HG02642 (cell line): ENCODE measurements around the gene KRT72.

Source experiments
- ATAC-seq: cut with Tn5 transposase; IDR thresholded peaks from one replicate; pipeline ENCODE4 v1.9.1; 2021; ENCODE audit warnings: mild to moderate bottlenecking; ENCODE audit not compliant: unreplicated experiment, poor library complexity

KRT72 gene

DNA sequence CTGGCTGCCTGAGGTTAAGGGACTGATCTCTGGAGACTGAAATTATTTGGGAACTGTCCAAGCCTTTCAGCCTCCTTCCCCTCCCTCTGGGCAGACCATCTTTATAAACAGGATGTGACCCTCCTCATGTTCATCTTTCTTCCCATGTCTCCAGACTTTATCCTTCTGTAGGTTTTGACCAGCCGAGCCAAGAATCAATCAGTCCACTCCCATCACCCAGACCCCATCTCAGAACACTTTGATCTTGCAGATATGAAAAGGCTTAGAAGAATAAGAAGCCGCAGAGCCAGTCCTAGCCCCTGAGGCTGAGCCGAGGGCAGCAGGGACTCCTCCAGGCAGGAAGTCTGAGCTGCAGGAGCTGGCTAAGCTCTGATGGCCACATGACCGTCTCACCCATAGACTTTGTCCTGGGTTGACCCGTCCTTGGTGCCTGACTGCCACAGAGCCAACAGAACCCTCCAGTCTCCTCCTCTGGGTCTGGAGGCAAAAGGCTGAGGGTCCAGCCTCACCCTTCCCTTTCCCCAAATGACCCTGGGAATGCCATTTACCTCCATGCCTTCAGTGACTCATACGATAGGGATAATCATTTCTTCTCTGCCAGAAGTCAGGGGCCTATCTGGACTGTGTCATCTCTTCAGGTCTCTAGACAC is 49.9 kb downstream of the KRT72 start:
- ATAC-seq, result no peak

DNA sequence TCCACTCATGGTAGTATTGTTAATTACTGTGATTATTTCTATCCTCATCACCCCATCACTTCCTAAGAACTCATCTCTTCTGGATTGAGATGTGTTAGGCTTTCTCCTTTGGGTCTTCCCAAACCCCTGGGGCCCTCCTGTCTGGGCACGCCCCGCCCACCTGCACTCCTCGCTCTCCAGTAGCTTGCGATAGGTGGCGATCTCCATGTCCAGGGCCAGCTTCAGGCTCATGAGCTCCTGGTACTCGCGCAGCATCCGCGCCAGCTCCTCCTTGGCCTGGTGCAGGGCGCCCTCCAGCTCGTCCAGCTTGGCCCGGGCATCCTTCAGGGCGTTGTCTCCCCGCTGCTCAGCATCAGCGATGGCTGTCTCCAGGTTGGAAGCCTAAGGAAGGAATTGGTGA is 55.1 kb downstream of the KRT72 start:
- ATAC-seq, result no peak

DNA sequence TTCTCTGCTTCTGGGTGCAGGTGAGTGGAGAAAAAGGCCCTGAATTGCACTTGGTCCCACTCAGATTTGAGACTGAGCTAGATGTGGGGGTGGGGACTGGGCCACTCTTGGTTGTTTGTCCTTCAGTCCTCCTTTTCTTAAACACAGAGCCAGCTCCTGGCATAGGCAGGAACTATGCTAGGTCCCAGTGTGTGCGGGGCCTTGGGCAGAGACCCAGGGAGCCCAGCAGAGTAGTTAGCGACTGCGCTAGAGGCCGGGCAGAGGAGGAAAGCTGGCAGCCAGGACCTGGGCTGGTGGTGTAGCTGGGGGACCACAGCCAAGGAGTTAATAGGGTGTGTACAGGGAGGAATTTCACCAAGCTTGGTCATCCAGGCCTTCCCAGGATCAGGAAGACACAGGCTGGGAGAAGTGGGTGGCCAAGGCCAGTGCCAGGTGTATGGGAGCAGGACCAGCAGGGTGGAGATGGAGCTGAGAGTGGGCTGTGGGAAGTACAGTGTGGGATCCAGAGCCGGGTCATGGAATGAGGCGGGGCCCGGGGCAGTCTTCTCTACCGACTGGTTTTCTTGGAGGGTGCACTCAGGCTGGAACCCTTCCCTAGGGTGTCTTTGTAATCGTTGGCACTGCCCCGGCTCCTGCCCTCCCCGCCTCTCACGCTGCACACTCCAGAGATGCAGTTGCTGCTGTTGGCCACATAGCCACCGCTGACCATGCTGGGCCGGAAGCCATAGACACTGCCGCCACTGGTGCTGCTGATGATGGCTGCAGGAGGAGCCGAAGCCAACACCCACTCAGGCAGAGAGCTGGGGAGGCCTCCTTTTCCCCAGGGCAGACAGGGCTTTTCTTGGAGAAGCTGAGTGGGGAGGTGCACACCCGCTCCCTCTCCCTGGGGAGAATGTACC is 57.0 kb downstream of the KRT72 start:
- no peak for ATAC-seq

DNA sequence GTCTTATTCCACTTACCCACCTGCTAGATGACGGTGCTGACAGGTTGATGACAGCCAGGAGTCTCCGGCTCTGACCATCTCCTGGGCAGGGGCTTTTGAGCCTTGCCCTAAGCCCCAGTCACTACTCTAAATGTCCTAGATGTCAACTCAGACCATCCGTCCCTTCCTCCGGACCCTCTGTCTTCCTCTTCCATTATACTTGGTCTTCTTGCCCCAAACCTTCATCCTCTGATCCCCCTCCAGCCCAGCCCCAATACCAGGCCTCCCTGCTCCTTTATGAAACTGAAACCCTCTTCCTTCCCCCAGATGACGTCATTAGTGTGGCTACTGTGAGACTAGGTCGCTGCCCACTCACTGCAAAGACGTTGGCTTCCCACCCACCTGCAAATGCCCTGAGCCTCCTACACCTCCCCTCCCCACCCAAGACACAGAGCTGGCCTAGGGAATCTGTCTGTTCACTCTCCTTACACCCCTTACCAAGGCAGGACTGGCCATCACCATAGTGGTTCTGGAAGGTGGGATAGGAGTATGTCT is 58.4 kb downstream of the KRT72 start:
- ATAC-seq, result no peak

DNA sequence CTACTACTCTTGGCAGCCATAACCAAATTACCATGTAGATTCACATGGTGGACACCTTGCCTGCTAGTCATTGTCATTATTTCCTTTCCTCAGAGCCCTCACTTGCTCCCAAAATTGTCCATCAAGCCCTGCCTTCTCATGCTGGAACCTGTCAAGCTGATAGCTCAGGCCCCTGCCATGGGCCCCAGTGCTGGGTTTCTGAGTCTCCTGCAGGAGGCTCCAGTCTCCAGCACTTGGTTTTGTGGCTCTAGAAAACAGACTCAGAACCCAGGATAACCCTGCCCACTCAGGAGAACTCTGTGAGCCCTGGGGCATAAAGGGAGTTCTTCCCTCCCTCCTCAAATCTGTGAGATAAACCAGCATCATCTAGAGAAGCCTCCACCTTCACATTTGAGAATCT is 59.1 kb downstream of the KRT72 start:
- no peak for ATAC-seq

- no peak for ATAC-seq
Measured at GRCh38 chr12:52541709-52542108, 59.6 kb downstream of the KRT72 start.

GRCh38 chr12:52540531-52540930 is 60.7 kb downstream of the KRT72 start:
- no peak for ATAC-seq

- ATAC-seq, result no peak
Measured at GRCh38 chr12:52539821-52540173, 61.5 kb downstream of the KRT72 start.

DNA sequence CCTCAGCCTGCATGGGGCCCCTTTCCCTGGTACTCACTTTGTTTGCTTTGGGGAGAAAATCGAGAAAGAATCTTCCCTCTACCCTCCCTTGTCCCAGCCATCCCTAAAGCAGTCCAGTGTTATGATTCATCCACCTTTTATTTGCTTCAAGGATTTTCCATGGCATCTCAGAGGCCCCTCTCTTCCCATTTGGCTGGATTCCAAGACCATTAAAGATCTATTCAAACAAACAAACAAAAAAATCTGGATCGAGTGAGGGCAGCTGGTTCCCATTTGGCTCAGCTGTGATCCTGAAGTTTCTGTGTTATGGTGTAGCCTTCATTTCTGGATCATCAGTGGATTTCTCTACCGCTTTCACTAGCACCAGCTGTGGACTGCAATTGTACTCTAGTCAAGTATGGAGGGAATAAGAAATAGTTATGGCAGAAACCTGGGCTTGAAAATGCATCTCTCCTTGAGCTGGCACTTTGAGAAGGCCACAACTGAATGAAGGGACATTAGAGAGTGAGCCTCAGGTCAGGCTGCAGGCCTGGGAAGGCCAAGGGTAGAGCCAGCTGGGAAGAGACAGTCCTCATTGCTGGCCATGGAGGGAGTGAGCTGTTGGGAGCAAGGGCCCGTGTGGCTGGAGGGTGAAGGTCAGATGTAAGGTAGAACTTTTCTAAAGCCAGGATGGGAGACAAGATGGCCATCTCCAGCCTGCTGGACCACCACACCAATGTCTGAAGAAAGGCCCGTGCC is 62.0 kb downstream of the KRT72 start:
- ATAC-seq, result no peak

DNA sequence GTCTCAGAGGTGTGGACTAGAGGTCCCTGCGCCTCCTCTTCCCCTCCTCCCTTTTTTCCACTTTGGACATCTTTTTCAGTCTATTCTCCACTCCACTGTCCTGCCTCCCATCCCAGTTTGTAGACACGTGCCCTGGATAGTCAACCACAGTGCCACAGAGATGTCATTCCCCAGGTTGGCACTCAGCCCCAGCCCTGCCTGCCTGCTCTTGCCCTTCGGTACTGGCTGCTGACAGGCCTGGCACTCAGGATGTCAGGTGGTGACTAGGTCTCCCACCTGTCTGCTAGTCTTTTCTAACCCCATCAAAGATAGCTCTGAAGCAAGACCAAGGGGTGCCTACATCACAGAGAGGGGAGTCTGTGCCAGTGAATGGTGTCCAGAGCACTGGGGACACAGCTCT is 64.2 kb downstream of the KRT72 start:
- no peak for ATAC-seq
